CD4-positive, CD25-positive, alpha-beta regulatory T cell (primary cell): ENCODE results near the gene GPLD1. TPM values are rescaled to one million over a fixed set of nuclear protein-coding genes. Genes with fewer than 3 reads are reported as not detected.
"Not testable (repeated sequence)": the region's sequence is repeated elsewhere in the genome, so short reads cannot be mapped to it uniquely, and the experiment has no call there.

Experiments used
- ATAC-seq, 2 donors: fragments of 150-1000 bp; cut with Tn5 transposase; one replicate each; pipeline ENCODE4 v1.10.0; 2021; ENCODE audit warnings: low read depth in 2 of 2, moderate number of reproducible peaks in 2 of 2, moderate library complexity in 1 of 2
- DNase-seq, 3 donors: peaks; one replicate each; pipeline versions ENCODE4 v3.0.0 to v3.0.0-alpha.2; 2012 to 2022; ENCODE audit warnings: mixed read lengths in 1 of 3
- H3K27ac ChIP-seq: one replicate; pipeline ENCODE4 v1.7.0; 2013; ENCODE audit warnings: mild to moderate bottlenecking, low read length; ENCODE audit not compliant: insufficient read depth, poor library complexity, severe bottlenecking
- H3K27me3 ChIP-seq: one replicate; pipeline ENCODE4 v1.7.0; 2013; ENCODE audit warnings: low read length; ENCODE audit not compliant: control insufficient read depth, insufficient read depth
- H3K36me3 ChIP-seq: one replicate; pipeline ENCODE4 v1.7.0; 2013; ENCODE audit warnings: mild to moderate bottlenecking, low read length, moderate library complexity; ENCODE audit not compliant: control insufficient read depth, insufficient read depth
- H3K4me1 ChIP-seq: 2 replicates; pipeline ENCODE4 v1.7.0; 2013; ENCODE audit warnings: mild to moderate bottlenecking, low read length; ENCODE audit not compliant: insufficient read depth, control insufficient read depth, poor library complexity, severe bottlenecking
- H3K4me3 ChIP-seq: one replicate; pipeline ENCODE4 v1.7.0; 2013; ENCODE audit warnings: low read depth, mild to moderate bottlenecking, low read length, moderate library complexity
- H3K9me3 ChIP-seq, 2 experiments: 1 replicate in 1 of 2; 2 replicates in 1 of 2; pipeline ENCODE4 v1.7.0; 2013; ENCODE audit warnings: low read length in 2 of 2, mild to moderate bottlenecking in 1 of 2, moderate library complexity in 1 of 2; ENCODE audit not compliant: control insufficient read depth in 2 of 2
- H3K27ac Mint-ChIP-seq, 3 donors: one replicate each; pipeline ENCODE4 v1.8.0; 2020 to 2022; ENCODE audit warnings: mild to moderate bottlenecking in 3 of 3, mixed read lengths in 3 of 3, moderate library complexity in 2 of 3
- H3K27me3 Mint-ChIP-seq: one replicate; pipeline ENCODE4 v1.8.0; 2022; ENCODE audit warnings: mild to moderate bottlenecking, mixed read lengths
- H3K36me3 Mint-ChIP-seq: one replicate; pipeline ENCODE4 v1.8.0; 2020; ENCODE audit warnings: mixed read lengths
- H3K4me1 Mint-ChIP-seq, 4 donors: one replicate each; pipeline ENCODE4 v1.8.0; 2020 to 2022; ENCODE audit warnings: mixed read lengths in 4 of 4, mild to moderate bottlenecking in 1 of 4
- H3K4me3 Mint-ChIP-seq, 4 donors: one replicate each; pipeline ENCODE4 v1.8.0; 2020 to 2022; ENCODE audit warnings: mild to moderate bottlenecking in 4 of 4, mixed read lengths in 4 of 4, moderate library complexity in 3 of 4
- H3K9me3 Mint-ChIP-seq, 7 donors: one replicate each; pipeline ENCODE4 v1.8.0; 2020 to 2022; ENCODE audit warnings: mixed read lengths in 7 of 7, mild to moderate bottlenecking in 3 of 7, moderate library complexity in 2 of 7
- polyA plus RNA-seq, 4 donors: library from polyadenylated mRNA; unstranded; fragments of 300-500 nt; fragmentation: Illumina TruSeq; gene quantifications; one replicate each; pipeline ENCODE4 v1.2.3, GENCODE V29; 2021
- total RNA-seq: library from RNA; stranded (reverse); gene quantifications from one replicate; pipeline ENCODE4 v1.2.3, GENCODE V29; 2022

GPLD1 gene
- total and polyA plus RNA-seq, 5 donors from 2014 or later = 0.36 to 1.7 (median 0.99) TPM

- H3K36me3 ChIP-seq = peaks cover 56% of the 10 kb centered on the region
- no peaks in the 10 kb centered on the region for H3K27me3 ChIP-seq
- no peak overlapping the region for H3K4me3 ChIP-seq
- Mint-ChIP-seq H3K4me1 (peaks cover 0 to 4% (median 0%) of the 10 kb centered on the region in 4 donors), H3K4me3 (no peak overlapping the region), H3K9me3 (no peaks in the 10 kb centered on the region), H3K27me3 (no peaks in the 10 kb centered on the region), H3K27ac (no peak overlapping the region), H3K36me3 (peaks cover 38% of the 10 kb centered on the region)
- no peak for DNase-seq
- no peaks in the 10 kb centered on the region for H3K4me1 ChIP-seq
- no peak overlapping the region for H3K27ac ChIP-seq
- no peaks in the 10 kb centered on the region for H3K9me3 ChIP-seq
- no peak for ATAC-seq
These were observed 64.3 kb downstream of the GPLD1 start for GRCh38 chr6:24425091-24425490.

GRCh38 chr6:24419526-24419925, 69.9 kb downstream of the GPLD1 start:
- no peak for ATAC-seq
- DNase-seq = no peak
- Histone ChIP-seq H3K27me3 (no peaks in the 10 kb centered on the region), H3K27ac (no peak overlapping the region), H3K4me1 (no peaks in the 10 kb centered on the region), H3K4me3 (no peak overlapping the region), H3K9me3 (no peaks in the 10 kb centered on the region), H3K36me3 (peaks cover 93% of the 10 kb centered on the region)
- H3K27me3 Mint-ChIP-seq = no peaks in the 10 kb centered on the region
- no peak overlapping the region for H3K4me3 Mint-ChIP-seq
- peaks cover 50% of the 10 kb centered on the region for H3K36me3 Mint-ChIP-seq
- H3K27ac Mint-ChIP-seq = no peak overlapping the region
- H3K9me3 Mint-ChIP-seq = no peaks in the 10 kb centered on the region
- peaks cover 0 to 4% (median 0%) of the 10 kb centered on the region in 4 donors for H3K4me1 Mint-ChIP-seq

- Mint-ChIP-seq H3K36me3 (peaks cover 48% of the 10 kb centered on the region), H3K9me3 (no peaks in the 10 kb centered on the region), H3K27ac (no peak overlapping the region), H3K4me3 (no peak overlapping the region), H3K27me3 (no peaks in the 10 kb centered on the region), H3K4me1 (peaks cover 0 to 7% (median 1%) of the 10 kb centered on the region in 4 donors)
- Histone ChIP-seq H3K4me1 (no peaks in the 10 kb centered on the region), H3K27me3 (no peaks in the 10 kb centered on the region), H3K27ac (no peak overlapping the region), H3K9me3 (no peaks in the 10 kb centered on the region), H3K4me3 (no peak overlapping the region), H3K36me3 (peaks cover 72% of the 10 kb centered on the region)
- no peak for DNase-seq
- ATAC-seq = no peak
These were observed 73.6 kb downstream of the GPLD1 start for GRCh38 chr6:24415753-24416152.

- DNase-seq, H3K27ac ChIP-seq, H3K9me3 ChIP-seq, ATAC-seq, H3K27ac Mint-ChIP-seq, H3K4me3 Mint-ChIP-seq, H3K4me1 ChIP-seq, H3K9me3 Mint-ChIP-seq, H3K27me3 ChIP-seq, H3K4me3 ChIP-seq, H3K4me1 Mint-ChIP-seq, H3K27me3 Mint-ChIP-seq: not testable (repeated sequence)
- peaks cover 41% of the 10 kb centered on the region for H3K36me3 Mint-ChIP-seq
- H3K36me3 ChIP-seq = peaks cover 68% of the 10 kb centered on the region
These were observed 74.8 kb downstream of the GPLD1 start for GRCh38 chr6:24414531-24414930.

DNA sequence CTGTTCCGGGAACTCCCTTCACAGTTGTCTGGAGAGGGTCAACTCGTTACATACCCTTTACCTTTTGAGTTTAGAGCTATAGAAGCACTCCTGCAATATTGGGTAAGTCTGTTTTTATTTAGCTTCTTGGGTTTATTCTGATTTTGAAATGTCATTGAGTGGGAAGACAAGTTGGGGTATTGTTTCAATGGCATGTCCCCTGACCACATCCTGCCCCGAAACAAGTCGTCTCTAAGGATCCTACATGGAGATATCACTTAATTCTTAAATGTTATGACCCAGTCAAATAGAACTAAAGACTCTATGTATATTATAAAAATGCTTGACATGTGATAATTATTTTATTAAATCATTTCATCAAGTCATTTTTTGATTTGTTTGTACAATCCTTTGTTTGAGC, 77.1 kb downstream of the GPLD1 start:
- peak overlapping the region in 1 of 3 donors; percentile 8 for H3K27ac Mint-ChIP-seq
- Histone ChIP-seq H3K4me1 (no peaks in the 10 kb centered on the region), H3K9me3 (no peaks in the 10 kb centered on the region), H3K27me3 (no peaks in the 10 kb centered on the region), H3K27ac (no peak overlapping the region), H3K4me3 (no peak overlapping the region), H3K36me3 (peaks cover 64% of the 10 kb centered on the region)
- H3K4me3 Mint-ChIP-seq = no peak overlapping the region
- H3K9me3 Mint-ChIP-seq = no peaks in the 10 kb centered on the region
- no peak for ATAC-seq
- H3K36me3 Mint-ChIP-seq = peaks cover 35% of the 10 kb centered on the region
- peak in 1 of 3 donors; percentile 8 for DNase-seq
- H3K4me1 Mint-ChIP-seq = peaks cover 0 to 10% (median 4%) of the 10 kb centered on the region in 4 donors
- H3K27me3 Mint-ChIP-seq = no peaks in the 10 kb centered on the region

DNA sequence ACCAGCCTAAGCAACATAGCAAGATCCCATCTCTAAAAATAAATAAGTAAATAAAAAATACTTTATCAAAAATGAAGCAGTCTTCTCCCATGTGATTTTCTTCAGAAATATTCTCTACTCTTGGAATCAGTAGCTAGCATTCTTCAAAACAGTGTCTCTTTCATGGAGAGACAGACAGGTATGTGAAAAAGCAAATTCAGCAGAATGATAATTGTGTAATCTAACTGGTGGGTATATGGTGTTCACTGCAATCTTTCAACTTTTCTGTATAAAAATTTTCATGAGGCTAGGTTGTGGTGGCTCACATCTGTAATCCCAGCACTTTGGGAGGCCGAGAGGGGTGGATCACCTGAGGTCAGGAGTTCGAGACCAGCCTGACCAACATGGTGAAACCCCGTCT, 78.8 kb downstream of the GPLD1 start:
- peaks cover 0 to 15% (median 4%) of the 10 kb centered on the region in 4 donors for H3K4me1 Mint-ChIP-seq
- peaks cover 29% of the 10 kb centered on the region for H3K36me3 Mint-ChIP-seq
- no peak overlapping the region for H3K27ac Mint-ChIP-seq
- ATAC-seq (no peak), DNase-seq (no peak)
- H3K4me3 ChIP-seq = no peak overlapping the region
- no peaks in the 10 kb centered on the region for H3K27me3 Mint-ChIP-seq
- no peaks in the 10 kb centered on the region for H3K9me3 Mint-ChIP-seq
- peaks cover 52% of the 10 kb centered on the region for H3K36me3 ChIP-seq
- no peaks in the 10 kb centered on the region for H3K9me3 ChIP-seq
- H3K27ac ChIP-seq = no peak overlapping the region
- no peak overlapping the region for H3K4me3 Mint-ChIP-seq
- H3K4me1 ChIP-seq = no peaks in the 10 kb centered on the region
- H3K27me3 ChIP-seq = no peaks in the 10 kb centered on the region

DNA sequence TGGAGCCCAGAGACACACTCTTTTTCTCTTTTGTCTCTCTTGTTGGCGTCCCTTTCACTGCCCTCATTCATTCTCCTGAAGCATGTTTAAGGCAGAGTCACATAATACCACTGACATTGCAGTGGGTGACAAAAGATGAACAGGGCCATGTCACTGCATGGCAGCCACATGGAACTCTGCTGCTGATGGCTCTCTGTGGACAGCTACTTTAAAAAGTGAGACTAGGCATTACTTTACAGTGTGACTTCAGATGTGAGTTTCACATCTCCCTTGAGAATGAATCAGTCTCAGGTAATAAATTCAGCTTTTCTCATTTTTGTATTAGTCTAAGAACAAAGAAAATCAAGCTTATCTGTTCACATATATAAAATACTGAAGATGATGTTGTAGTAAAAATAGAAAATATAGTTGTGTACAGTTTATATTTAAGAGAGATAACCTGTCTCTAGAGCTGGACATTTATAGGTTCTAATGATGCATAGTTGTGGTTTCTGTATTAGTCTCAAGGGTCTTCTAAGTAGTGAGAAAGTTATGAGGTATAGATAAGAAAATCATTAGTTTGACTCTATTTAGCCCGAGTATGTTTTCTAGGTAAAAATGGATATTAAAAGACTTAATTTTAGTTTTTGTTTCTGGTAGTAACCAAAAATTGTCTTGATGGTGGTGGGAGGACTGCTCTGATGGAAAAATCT, 80.5 kb downstream of the GPLD1 start:
- ATAC-seq (no peak), DNase-seq (no peak)
- H3K9me3 ChIP-seq = no peaks in the 10 kb centered on the region
- Mint-ChIP-seq H3K9me3 (no peaks in the 10 kb centered on the region), H3K27ac (peak overlapping the region in 1 of 3 donors; percentile 15), H3K36me3 (peaks cover 27% of the 10 kb centered on the region), H3K27me3 (no peaks in the 10 kb centered on the region), H3K4me1 (peaks cover 6 to 31% (median 18%) of the 10 kb centered on the region in 4 donors), H3K4me3 (no peak overlapping the region)
- no peaks in the 10 kb centered on the region for H3K27me3 ChIP-seq
- H3K4me1 ChIP-seq = peaks cover 10% of the 10 kb centered on the region
- no peak overlapping the region for H3K27ac ChIP-seq
- peaks cover 43% of the 10 kb centered on the region for H3K36me3 ChIP-seq
- no peak overlapping the region for H3K4me3 ChIP-seq

DNA sequence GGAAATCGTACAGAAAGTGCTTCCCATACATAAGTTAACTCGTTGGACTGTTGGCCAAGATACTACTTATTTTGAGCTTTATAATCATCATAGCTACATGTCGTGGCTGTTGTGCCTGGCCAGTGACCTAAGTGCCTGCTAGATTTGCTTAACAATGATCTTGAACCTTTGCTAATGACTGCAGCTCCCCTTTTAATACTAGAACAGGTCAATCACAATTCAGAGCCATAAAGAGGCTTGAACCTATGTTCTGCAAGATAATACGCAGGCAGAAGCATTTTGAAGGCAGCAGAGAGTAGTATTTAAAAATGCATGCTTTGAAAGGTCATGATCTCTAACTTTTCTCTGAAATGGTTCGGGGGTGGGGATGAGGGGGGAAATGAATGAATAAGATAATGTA, 84.1 kb downstream of the GPLD1 start:
- peak overlapping the region in 1 of 3 donors; percentile 26 for H3K27ac Mint-ChIP-seq
- Histone ChIP-seq H3K27ac (no peak overlapping the region), H3K27me3 (peaks cover 3% of the 10 kb centered on the region), H3K9me3 (no peaks in the 10 kb centered on the region), H3K4me3 (no peak overlapping the region), H3K36me3 (peaks cover 26% of the 10 kb centered on the region), H3K4me1 (peaks cover 21% of the 10 kb centered on the region)
- H3K27me3 Mint-ChIP-seq = peaks cover 13% of the 10 kb centered on the region
- peak overlapping the region in 3 of 4 donors; percentile 10 to 25 (median 17) for H3K4me3 Mint-ChIP-seq
- peaks cover 11 to 40% (median 27%) of the 10 kb centered on the region in 4 donors for H3K4me1 Mint-ChIP-seq
- DNase-seq (no peak), ATAC-seq (no peak)
- peaks cover 11% of the 10 kb centered on the region for H3K36me3 Mint-ChIP-seq
- H3K9me3 Mint-ChIP-seq = peaks cover 0 to 1% (median 0%) of the 10 kb centered on the region in 7 donors
